HepG2 (cell line): Measurements from ENCODE around the gene THUMPD2.

Source experiments
- AFF4 ChIP-seq: sonication (generic); formaldehyde crosslinking; IDR thresholded peaks from 2 replicates; pipeline ENCODE4 v1.4.0; 2020; ENCODE audit warnings: missing genetic modification reagents
- PHF21A ChIP-seq: sonication (generic); formaldehyde crosslinking; IDR thresholded peaks from 2 replicates; pipeline ENCODE4 v1.5.0; 2020; ENCODE audit warnings: mild to moderate bottlenecking, missing genetic modification reagents
- POLR2A ChIP-seq, 2 experiments: IDR thresholded peaks; 2 replicates each; pipeline ENCODE4 v1.6.1; 2011; ENCODE audit warnings: low read depth in 2 of 2, low read length in 2 of 2, mild to moderate bottlenecking in 1 of 2, moderate library complexity in 1 of 2; ENCODE audit not compliant: insufficient read depth in 1 of 2
- POLR2AphosphoS5 ChIP-seq: IDR thresholded peaks from 2 replicates; pipeline ENCODE4 v1.6.1; 2012; ENCODE audit warnings: low read depth, low read length
- ZNF24 ChIP-seq: fragments of 450-650 bp; IDR thresholded peaks from 2 replicates; pipeline ENCODE4 v1.6.1; 2017; ENCODE audit warnings: antibody characterized with exemption, mild to moderate bottlenecking
- ZNF331 ChIP-seq: sonication (generic); formaldehyde crosslinking; IDR thresholded peaks from 2 replicates; pipeline ENCODE4 v1.4.0; 2020; ENCODE audit warnings: missing genetic modification reagents

GRCh38 chr2:39718483-39718882 lies 60.6 kb downstream of the THUMPD2 start:
- TF ChIP-seq POLR2AphosphoS5 (no peak), AFF4 (CRISPR knock-in tag) (no peak), ZNF24 (no peak), PHF21A (CRISPR knock-in tag) (no peak), POLR2A (IDR thresholded peaks at IDR 0.05; ENCODE audit: insufficient read depth in 1 of 2, low read depth in 2 of 2, low read length in 2 of 2) (no peak), ZNF331 (CRISPR knock-in tag) (no peak)
